ENCODE results near the gene HLA-DQB2.

The HLA-DQB2 gene

GRCh38 chr6:32744776-32745175 lies 18.6 kb downstream of the HLA-DQB2 start:
- DNase-seq: no peak

DNA sequence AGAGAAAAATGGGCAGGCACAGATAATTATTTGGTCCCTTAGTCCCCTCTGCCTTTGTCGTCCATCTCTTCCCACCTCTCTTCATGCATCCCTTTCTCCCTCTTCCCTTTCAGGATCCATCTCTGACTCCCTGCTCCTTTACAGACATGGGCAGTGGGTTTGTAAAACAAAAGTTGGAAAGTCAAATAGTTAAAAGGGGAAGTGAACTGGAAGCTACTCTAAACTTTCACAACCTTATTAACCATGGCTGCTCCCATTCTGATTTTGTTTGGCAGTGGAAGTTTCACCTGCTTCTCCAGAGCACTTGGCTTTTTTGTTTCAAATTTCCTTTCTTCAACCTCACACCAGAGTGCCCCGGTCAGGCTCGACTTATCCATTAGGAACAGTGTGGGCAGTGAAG lies 21.0 kb downstream of the HLA-DQB2 start:
- DNase-seq: no peak

DNA sequence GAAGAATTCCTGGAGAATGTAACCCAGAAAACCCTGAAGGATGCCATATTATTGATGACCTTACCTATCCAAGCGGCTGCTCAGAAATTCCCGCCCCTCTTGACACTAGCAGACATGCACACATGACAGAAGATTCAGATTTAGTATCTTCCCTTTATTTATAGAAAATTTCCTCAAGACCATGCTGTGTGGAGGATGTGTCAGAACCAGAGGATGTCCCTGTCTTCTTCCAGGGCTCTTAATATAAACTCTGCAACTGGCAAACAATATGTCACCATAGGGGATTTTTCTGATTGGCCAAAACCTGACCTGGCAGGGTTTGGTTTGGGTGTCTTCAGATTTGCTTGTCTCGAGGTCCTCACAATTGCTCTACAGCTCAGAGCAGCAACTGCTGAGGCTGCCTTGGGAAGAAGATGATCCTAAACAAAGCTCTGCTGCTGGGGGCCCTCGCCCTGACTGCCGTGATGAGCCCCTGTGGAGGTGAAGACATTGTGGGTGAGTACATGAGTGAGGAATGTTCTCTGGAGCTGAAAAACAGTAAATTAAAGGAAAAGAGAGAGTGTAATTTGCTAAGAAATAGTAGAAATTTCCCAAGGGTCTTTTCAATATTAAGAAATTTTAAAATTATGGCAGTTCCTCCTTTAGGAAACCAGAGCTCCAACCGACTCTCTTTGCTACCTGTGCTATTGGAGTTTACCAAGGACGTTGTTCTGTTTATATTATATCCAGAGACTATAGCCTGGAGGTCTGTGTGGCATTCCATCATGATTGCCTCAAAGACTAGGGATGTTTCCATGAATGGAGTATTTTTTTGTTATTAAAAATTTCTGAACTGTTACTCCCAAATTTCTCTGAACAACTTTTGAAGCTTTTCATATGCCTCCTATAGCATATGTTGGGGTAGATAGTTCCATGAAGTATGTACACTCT lies 22.0 kb downstream of the HLA-DQB2 start, which contains the start of gene HLA-DQA2:
HLA-DQA2 (plus strand) TSS at position 361 of the 930 bp plus-strand sequence; CDS start at position 414, 53 bp downstream.
- DNase-seq: no peak

- DNase-seq: no peak
Measured at GRCh38 chr6:32738126-32738525, 25.2 kb downstream of the HLA-DQB2 start.

DNA sequence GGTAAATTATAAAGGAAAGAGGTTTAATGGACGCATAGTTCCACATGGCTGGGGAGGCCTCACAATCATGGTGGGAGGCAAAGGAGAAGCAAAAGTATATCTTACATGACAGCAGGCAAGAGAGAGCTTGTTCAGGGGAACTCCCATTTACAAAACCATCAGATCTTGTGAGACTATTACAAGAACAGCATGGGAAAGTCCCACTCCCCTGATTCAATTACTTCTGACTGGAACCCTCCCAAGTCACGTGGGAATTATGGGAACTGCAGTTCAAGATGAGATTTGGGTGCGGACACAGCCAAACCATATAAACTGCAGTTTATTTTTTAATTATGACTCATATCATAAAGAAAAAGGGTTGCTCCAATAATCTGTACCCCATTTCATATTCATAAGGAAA lies 44.5 kb downstream of the HLA-DQB2 start:
- DNase-seq: no peak

DNA sequence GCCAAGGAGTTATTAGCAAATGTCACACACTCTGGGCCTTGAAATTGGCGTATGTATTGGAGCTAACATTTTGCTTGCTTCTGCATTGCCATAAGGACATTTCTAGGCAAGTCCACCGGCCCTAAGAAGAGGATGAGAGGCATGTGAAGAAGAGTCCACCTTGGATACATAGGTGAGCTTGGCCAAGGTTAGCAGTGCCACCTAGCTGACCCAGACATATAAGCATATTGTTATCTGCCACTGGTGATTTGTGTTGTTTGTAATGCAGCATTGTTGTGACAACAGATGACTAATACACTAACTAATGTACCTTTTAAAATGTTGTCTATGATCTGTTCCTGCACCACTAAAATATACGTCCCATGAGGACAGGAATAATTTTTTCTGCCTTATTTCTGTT lies 46.9 kb downstream of the HLA-DQB2 start:
- no peak for DNase-seq

- no peak for DNase-seq
Measured at GRCh38 chr6:32713241-32713640, 50.1 kb downstream of the HLA-DQB2 start.

DNA sequence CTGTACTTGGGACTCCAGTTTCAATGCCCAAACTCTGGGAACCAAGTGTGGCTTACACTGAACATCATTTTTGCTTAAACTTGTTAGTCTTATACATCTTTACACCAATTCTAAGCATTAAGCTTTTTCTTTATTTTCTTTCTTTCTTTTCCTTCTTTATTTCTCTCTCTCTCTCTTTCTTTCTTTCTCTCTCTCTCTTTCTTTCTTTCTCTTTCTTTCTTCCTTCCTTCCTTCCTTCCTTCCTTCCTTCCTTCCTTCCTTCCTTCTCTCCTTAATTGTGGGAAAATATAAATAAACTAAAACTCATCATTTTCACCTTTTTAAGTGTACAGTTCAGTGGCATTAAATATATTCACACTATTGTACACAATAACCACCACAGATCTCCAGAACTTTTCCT lies 53.7 kb downstream of the HLA-DQB2 start:
- no peak for DNase-seq
